ENCODE measurements around the gene AADAT.
"Not testable (repeated sequence)": the region's sequence is repeated elsewhere in the genome, so short reads cannot be mapped to it uniquely, and the experiment has no call there.

AADAT gene

DNA sequence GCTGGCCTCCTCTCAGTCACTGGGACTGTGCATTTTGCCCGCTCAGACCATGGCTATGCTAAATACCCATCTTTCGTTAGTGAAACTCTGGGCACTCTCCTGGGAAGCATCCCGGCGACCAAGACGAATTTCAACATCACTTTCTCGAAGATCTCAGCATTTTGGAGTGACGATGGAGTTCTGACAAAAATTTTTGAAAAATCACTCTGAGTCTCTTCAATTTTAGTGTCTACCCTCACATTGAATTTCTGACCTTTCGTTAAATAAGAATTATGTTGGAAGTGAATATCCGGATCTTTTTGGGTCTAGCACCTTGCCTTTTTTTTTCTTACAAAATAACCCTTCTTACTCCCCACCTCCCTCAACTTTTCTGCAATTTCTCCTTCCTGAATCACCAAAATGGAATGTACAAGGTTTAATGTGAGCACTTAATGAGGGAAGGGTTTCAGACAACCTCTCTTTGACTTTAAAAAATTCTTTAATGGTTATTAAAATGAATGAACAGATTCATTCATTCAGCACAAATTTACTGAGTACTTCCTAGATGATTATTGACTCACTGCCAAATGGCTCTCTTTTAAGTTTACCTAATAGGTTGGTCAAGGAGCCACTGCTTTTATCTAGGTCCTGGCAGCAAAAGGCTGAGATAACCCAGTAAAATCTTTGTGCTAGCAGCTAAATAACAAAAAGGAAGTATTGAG is 746 bp upstream of the AADAT start:
- no peak for DNase-seq (ENCODE audit: low read depth in 2 of 2)

DNA sequence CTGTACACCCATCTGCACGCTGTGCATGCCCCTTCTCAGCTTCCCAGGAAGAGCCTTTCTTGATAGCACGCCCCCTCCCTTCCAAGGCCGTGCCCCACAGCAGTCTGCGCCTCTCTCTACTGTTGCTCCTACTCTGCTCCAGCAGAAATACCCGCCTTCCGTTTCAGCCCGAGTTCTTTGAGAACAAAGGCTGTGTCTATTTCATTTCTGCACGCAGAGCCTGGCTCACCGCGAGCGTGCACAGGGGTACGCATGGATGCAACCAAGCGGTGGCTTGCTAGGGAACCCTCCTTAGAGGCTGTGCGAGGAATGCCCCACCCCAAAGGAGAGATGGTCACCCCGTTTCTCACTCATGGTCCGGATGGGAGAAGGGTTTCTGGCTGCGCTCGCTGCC is 485 bp downstream of the AADAT start:
- no peak for DNase-seq (ENCODE audit: low read depth in 2 of 2)

DNA sequence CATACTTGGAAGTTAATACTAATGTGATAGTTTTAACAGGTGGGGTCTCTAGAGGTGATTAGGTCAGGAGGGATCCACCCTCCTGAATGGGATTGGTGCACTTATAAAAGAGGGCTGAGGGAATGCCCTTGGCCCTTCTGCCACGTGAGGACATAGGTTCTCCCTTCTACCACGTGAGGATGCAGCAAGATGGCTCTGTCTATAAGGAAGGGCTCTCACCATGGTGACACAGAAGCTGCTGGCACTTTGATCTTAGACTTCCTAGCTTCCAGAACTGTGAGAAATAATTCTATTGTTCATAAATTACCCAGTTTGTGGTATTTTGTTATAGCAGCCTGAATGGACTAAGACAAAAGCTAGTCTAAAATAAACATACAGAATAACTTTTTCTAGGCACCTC is 1.0 kb downstream of the AADAT start:
- DNase-seq (ENCODE audit: low read depth in 2 of 2) = no peak

DNA sequence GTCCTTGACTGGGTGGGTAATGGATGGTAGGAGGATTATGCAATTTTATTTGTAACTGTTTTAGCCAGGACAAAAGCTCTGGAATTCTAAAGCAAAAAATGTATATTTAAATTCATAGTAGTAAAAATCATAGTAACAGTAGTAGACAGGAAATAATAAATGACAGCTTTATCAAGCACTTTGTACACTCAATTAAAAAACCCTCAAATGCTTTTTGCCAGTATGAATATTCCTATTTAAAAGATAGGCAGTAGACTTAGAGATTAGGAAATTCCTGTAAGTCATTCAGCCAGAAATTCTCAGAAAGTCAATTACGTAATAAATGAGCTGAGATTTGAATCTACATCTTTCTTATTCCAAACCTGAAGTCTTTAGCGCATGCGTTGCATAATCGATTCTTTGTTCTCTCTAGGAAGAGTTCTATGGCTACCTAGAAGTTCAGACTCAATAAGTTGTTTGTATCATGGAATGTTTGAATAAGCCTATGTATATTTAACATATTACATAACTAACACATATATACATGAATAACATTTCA is 2.5 kb downstream of the AADAT start:
- DNase-seq (ENCODE audit: low read depth in 2 of 2) = no peak

DNA sequence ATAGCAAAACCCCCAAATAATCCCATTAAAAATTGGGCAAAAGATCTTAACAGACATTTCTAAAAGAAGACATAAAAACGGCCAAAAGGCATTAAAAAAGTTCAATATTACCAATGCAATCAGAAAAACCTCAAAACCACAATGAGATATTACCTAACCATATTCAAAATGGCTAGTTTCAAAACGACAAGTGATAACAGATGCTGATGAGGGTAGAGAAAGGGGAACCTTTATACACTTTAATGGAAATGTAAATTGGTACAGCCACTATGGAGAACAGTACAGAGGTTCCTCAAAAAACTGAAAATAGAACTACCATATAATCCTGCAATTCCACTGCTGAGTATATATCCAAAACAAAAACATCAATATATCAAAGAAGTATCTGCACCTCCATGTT is 6.2 kb downstream of the AADAT start:
- no peak for DNase-seq (ENCODE audit: low read depth in 2 of 2)

DNA sequence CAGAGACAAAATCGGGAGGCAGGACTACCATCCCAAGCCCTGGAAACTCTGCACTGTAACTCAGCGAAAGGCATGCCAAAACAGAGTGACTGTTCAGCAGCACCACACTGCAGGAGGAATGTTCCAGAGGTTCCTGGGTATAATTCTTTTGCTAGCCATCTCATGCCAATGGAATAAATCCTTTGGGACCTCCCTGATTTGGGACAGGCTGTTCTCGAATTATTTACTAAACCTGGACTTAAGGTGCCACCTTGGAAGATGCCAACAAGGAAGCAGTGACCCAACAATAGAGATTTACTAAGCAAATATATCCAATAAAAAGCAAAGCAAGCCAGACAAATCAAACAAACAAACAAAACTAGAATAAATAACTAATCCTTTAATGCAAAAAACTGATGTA is 9.3 kb downstream of the AADAT start:
- DNase-seq (ENCODE audit: low read depth in 2 of 2) = no peak

DNA sequence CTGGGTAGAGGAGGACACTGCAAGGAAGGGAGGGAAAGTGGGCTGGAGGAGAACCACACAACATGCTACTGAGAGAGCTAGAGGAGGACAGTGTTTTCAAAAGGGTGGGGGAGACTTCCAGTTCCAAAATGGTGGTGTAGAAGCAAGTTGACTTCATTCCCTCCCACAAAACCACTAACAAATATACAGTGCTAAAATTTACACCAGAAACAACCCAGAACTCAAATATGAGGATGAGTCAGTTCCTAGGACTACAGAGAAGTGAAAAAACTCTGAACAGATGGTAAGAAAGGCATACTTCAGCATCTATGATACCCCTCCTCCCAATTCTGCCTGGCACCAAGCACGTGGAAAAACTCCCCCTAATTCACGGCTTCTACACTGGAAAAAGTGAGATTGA is 9.8 kb downstream of the AADAT start:
- no peak for DNase-seq (ENCODE audit: low read depth in 2 of 2)

DNA sequence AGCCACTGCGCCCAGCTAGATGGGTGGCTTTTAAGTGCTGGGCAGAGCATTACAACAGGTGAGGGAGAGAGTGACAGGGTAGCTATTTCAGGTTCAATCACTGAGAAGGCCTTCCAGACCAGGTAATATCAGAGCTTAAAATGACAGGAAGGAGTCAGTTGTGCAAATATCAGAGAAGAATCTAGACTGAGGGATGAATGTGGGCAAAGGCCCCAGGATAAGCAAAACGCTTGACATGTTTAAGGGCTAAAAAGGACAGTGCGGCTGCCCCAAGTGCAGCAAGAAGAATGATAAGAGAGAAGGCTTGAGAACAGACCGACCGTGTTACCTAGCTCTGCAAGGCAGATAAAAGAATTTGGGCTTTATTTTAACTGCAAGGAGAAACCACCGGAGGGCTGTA is 18.6 kb downstream of the AADAT start:
- DNase-seq (ENCODE audit: low read depth in 2 of 2) = no peak

DNA sequence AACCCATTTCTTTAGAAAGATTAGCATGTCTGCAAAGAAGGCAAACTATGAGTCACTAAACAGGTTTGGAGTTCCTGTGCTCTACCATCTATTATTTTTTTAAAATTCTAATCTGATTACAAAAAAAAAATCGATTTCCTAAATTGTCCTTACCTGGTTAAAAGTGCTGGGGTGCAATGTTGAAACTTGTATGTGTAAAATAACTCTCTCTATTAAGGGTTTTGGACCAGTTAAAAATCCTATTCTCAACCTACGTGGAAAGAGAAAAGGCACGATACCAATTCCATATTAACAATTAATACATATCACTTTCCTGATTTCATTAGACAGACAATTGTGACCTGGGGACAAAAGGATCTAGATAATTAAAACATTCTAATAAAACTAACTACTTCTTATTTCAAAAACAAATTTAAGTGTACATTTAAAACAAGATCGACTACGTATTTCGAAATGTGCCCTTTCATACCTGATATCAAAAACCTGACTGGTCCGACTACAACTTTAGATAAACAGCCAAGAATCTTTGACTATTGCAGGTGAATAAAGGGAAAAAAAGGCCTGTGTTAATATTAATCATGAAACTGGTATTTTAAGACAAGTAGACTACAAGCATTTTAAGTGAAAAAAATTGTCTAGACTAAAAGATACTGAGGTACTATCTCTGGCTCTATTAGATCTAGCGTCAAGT is 21.2 kb downstream of the AADAT start:
- DNase-seq (ENCODE audit: low read depth in 2 of 2) = no peak

DNA sequence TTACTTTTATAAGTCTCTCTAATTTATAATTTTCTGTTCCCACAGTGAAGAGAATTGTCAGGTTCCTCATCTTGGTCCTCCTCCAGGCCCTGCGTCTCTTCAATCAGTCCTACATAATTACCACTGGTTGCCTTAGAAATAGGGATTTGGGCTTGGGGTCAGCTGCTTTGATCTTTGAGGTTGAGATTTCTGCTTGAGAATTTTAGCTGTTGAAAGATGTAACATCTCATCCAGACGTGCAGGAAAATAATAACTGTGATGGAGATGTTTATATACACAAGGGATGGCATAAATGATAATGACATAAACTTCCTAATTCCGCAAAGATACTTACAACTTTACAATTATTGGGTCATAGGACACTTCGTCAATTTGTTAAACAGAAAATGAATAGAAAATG is 30.3 kb downstream of the AADAT start:
- DNase-seq (ENCODE audit: low read depth in 2 of 2) = no peak

DNA sequence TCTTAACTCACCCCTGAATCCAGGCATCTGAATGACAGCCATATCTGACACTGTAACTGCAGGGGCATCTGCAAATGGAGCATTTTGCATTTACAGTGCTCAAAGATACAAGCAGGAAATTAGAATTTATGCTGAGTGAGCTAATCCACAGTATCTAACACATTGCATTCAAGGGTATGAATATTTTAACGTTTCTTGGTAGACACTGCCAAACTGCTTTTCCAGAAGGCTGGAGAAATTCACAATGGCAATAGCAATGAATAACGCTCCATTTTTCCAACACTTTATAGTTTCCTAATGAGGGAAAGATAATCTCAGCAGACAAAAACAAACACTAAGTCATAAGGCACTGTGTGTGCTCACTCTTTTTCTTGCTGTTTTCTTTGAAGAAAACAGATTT is 30.9 kb downstream of the AADAT start:
- DNase-seq (ENCODE audit: low read depth in 2 of 2) = no peak

DNA sequence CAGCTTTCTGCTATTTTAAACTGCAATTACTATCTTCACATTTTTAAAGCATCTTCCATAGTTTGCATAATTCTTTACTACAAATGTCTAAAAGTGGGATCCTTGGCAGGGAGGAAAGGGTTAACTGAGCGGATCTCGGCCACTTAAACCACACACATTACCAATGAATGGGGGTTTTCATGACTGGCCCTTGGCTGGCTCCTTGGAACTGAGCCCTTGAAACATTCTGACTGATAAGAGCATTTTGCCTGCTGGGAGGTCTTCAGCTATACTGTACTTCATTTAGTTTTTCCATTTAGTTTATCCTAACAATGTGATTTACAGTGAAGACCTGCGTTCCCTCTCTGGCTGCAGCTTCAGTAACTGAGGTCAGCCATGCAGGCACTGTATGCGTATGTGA is 31.9 kb downstream of the AADAT start:
- DNase-seq (ENCODE audit: low read depth in 2 of 2) = no peak

DNA sequence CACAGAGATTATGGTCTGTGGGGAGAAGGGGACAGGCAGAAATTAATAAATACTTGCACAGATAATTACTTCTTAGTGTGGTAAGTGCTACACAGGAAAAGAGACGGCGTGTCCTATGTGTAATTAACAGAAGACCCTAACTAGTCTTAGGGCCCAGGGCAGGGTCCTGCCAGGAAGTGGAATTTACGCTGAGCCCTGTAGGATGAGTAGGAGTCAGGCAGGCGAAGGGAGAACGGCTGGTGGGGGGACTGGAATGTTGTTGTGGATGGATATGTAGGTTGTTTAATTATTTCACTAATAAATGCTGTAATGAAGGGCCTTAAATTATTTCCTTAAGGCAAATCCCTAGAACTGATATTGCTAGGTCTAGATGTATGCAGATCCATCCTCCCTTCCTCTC is 36.8 kb downstream of the AADAT start:
- DNase-seq (ENCODE audit: low read depth in 2 of 2) = no peak

DNA sequence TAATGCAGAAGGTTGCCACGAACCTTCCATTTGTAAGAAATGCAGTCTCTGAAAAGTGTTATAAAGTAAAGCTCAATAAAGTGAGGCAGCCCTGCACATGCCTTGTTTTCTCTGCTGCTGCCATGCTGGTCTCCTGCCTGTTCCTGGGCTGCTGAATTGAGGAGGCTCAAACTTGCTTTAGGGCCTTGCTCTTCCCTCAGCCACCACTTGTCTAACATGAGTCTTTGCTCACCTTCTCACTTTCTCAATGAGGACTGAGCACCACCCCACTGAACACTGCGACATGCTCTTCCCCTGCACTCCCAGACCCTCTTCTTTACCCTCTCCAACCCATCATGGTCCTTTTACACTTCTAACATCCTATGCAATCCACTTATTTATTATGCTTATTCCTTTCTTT is 38.4 kb downstream of the AADAT start:
- no peak for DNase-seq (ENCODE audit: low read depth in 2 of 2)

DNA sequence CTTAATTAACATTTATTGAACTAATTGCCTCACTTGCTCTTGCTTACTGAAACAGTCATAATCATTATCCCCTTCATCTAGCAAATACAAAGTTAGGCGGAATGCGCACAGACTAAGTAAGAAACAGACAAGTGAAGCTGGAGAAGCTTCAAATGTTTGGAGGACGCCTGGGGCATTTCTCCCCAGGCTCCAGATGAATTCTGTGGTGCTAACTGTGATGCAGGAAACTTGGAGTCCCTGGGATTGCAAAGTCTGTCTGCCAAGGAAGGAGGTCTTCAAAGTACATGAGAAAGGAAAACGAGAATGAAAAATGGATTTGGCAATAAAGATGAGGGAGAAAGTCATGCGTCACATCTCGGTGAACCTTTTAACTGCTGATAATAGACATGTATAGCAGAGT is 40.0 kb downstream of the AADAT start:
- no peak for DNase-seq (ENCODE audit: low read depth in 2 of 2)

DNA sequence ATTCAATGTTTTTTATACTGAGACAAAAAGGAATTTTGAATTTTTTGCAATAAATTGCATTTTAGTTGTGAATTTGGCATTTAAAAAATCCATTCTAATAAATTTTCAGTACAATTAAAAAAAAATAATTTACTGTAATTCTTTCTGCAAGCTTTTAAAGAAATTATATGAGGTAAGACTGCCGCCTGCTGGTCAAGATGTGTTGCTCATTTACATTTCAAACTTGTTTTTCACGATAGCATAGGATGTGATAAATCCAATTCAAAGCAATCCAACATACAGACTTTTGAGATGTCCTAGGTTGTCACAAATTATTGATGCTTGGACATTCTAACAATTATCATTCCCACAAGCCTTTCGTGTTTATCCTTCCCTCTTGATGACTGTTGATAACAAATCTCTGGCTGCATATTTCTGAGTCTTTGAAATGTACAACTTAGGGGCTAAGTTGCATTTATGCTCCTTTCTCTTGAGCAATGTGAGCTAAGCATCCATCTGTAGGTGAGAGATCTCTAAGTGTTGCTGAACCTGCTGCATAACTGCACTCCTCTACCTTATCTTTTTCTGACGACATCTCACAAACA is 41.9 kb downstream of the AADAT start:
- DNase-seq (ENCODE audit: low read depth in 2 of 2) = peak; percentile 14 to 17

DNA sequence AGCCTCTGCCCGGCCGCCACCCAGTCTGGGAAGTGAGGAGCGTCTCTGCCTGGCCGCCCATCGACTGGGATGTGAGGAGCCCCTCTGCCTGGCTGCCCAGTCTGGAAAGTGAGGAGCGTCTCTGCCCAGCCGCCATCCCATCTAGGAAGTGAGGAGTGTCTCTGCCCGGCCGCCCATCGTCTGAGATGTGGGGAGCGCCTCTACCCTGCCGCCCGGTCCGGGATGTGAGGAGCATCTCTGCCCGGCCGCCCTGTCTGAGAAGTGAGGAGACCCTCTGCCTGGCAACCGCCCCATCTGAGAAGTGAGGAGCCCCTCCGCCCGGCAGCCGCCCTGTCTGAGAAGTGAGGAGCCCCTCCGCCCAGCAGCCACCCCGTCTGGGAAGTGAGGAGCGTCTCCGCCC is 43.6 kb downstream of the AADAT start:
- DNase-seq (ENCODE audit: low read depth in 2 of 2) = not testable (repeated sequence)

DNA sequence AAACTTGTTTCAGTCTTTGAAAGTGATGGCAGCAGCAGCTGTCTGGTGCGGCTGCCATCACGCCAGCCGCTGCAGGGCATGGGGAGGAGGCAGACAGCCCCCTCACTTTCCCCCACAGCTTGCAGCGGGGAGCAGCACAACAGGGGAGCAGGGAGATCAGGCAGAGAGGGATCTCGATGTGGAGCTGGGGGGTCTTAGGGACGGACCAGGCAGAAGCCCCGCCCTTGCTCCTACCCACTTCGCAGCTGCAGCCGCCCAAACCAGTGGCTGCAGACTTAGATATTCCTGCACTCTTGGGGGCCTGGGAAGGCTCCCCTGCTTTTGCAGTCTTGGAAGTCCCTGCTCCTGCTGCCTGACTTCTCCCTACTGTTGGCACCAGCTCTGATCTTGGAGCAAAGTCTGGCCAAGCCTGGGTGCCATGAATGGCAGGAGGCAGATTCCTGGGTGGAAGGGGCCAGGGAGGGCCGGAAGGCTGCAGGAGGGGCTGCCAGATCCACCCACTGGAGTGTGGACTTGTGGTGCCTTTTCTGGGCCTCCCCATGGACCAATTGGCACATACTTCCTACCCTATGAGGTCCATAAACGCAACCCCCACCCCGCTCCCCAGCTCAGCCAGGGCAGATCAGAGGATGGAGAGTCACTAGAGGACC is 49.6 kb downstream of the AADAT start:
- no peak for DNase-seq (ENCODE audit: low read depth in 2 of 2)

DNA sequence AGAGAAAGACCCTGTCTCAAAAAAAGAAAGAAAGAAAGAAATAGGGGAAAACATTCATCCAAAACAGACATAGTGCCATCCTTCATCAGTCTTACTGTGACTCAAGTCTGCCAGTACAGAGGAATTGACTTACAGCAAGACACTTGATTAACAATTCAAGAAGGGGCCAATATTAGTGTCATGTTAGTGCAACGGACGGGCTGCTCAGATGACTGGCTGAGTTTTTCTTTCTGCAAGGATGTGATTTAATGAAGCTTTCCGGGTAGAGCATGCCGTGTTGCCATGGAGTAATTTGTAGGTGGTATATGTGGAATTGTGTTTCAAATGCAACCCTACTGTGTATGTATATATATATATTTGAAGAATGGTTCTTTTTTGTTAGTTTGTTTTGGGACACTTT is 51.0 kb downstream of the AADAT start:
- DNase-seq (ENCODE audit: low read depth in 2 of 2) = no peak

DNA sequence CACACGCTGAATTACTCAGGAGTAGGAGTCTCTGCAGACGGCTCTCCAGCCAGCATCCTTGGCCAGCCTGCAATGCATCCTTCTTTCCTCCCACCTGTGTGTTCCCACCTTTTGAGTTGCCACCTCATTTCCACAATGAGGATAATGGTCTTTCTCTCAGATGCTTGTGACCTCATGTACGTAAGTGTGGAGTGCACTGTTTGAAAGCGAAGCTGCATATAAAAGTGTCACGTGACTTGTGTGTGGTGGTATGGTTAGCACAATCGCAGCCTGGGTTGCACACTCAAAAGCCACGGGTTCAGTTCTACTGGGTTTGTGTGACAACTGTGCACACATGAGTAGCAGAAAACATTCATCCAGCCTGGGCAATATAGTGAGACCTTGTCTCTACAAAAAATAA is 51.5 kb downstream of the AADAT start:
- DNase-seq (ENCODE audit: low read depth in 2 of 2) = no peak

DNA sequence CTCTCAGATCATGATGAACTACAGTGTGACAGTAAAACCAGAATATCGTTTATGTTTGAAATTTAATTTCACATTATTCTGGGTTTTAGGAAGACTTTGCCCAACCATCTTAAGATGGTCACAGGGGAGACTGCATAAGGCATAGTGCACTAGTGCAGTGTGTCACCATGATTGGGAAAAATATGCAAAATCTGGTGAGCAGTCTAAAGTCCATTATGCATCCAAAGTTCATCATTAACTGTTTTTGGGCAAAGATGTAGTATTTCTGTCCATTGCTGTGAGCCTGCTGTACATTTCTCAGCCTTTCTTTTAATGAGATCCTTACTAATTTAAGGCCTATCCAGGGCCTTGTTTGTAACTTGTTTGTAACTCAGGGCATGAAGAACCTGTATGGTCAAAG is 52.3 kb downstream of the AADAT start:
- no peak for DNase-seq (ENCODE audit: low read depth in 2 of 2)

DNA sequence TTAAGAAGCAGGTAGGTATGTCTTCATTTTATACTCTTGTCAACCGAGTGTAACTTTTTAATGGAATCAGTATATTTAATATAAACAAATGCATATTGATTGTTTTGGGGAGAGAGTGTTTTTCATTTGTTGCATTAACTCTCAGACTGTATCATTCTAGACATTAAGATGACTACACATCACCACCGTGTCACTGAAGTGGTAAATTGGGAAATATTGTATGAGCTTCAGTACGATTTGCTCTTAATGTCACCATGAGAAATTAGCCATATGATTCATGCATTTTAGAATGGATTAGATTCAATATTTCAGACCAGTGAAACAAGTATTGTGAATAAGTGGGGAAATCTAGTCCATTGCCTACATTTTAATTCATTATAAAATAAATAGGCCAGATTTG is 53.9 kb downstream of the AADAT start:
- DNase-seq (ENCODE audit: low read depth in 2 of 2) = no peak

DNA sequence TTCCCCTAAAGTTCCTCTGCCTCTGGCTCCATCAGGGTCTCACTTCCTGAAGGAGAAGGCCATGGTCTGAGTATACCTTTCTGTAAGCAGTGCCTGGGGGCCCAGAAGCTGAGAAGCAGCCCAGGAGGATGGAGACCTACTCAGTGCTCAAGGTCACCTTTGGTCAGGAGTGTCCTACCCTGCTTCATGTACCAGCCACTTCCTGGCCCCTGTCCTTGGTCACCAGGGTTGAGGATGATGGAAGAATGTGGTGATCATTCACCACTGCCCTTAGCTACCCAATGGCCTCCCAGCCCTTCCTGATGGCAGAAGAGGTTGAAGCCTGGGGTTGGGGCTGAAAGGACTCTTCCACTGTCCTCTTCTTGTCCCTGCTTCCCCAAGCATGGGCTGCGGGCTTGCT is 54.5 kb downstream of the AADAT start:
- DNase-seq (ENCODE audit: low read depth in 2 of 2) = no peak

All from activated CD8-positive, alpha-beta memory T cell treated with anti-CD3 and anti-CD28 coated beads for 4 hours (primary cell).